ENCODE data around the gene STK39.

The STK39 gene

DNA sequence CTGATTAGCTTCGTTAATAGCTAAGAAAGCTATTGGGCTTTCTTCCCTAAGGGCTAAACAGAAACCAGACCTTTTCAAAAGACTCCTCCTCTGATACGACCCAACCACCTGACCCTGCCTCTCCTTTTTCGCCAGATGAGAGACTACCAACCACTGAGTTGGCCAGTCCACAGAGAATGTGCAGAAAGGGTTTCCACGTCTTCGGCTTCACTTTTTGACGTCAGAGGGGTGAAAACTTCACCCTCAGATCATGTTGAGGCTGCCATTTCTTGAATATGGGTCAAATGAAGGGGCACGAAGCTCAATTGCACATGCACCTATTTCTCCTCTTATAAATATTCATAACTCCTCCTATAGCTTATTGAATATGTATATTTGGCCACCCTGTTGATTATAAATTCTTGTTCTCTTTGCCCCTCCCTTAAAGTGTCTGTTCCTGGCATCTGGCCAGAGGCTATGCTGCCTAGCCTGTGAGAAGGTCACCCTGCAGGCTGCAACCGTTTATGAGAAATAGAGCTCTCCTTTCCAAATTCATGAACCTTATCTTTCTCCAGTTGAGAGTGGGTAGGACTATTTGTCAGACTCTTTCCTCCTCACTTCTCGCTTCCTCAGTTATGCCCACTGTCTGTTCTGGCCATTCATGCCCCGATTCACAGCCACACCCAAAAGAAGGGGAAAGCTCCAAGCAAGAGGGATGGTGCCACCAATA lies 301.6 kb downstream of the STK39 start:
- no peak overlapping the region for H3K27ac ChIP-seq (ENCODE audit: low read length)
- TF ChIP-seq, protein P1, sequence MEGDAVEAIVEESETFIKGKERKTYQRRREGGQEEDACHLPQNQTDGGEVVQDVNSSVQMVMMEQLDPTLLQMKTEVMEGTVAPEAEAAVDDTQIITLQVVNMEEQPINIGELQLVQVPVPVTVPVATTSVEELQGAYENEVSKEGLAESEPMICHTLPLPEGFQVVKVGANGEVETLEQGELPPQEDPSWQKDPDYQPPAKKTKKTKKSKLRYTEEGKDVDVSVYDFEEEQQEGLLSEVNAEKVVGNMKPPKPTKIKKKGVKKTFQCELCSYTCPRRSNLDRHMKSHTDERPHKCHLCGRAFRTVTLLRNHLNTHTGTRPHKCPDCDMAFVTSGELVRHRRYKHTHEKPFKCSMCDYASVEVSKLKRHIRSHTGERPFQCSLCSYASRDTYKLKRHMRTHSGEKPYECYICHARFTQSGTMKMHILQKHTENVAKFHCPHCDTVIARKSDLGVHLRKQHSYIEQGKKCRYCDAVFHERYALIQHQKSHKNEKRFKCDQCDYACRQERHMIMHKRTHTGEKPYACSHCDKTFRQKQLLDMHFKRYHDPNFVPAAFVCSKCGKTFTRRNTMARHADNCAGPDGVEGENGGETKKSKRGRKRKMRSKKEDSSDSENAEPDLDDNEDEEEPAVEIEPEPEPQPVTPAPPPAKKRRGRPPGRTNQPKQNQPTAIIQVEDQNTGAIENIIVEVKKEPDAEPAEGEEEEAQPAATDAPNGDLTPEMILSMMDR (IDR thresholded peaks at IDR 0.05; ENCODE audit: borderline replicate concordance, extremely low read depth, low read length, poor library complexity, severe bottlenecking): no peak
- TF ChIP-seq EZH2 (IDR thresholded peaks at IDR 0.05; ENCODE audit: borderline replicate concordance, low read depth, low read length, severe bottlenecking): no peak
- H3K79me2 ChIP-seq (ENCODE audit: insufficient read depth, low read length): no peaks in the 10 kb centered on the region
- DNase-seq (no peak), ATAC-seq (ENCODE audit: insufficient read depth, low read depth) (no peak)
- no peaks in the 10 kb centered on the region for H3K4me1 ChIP-seq (ENCODE audit: insufficient read depth, low read length)
- H3K27me3 ChIP-seq (ENCODE audit: insufficient read depth, low read length, poor library complexity): no peaks in the 10 kb centered on the region
- no peak overlapping the region for H3K4me2 ChIP-seq (ENCODE audit: insufficient read depth, low read length)
- H4K20me1 ChIP-seq (ENCODE audit: insufficient read depth, low read length): no peaks in the 10 kb centered on the region
- H3K9ac ChIP-seq (ENCODE audit: low read depth, low read length): no peak overlapping the region
- no peaks in the 10 kb centered on the region for H3K9me3 ChIP-seq (ENCODE audit: insufficient read depth, low read length, severe bottlenecking)
- no peak overlapping the region for H2AFZ ChIP-seq (ENCODE audit: low read depth, low read length)
- no peaks in the 10 kb centered on the region for H3K36me3 ChIP-seq (ENCODE audit: insufficient read depth, low read length)
- no peak overlapping the region for H3K4me3 ChIP-seq (ENCODE audit: low read depth in 1 of 2, low read length in 2 of 2)

DNA sequence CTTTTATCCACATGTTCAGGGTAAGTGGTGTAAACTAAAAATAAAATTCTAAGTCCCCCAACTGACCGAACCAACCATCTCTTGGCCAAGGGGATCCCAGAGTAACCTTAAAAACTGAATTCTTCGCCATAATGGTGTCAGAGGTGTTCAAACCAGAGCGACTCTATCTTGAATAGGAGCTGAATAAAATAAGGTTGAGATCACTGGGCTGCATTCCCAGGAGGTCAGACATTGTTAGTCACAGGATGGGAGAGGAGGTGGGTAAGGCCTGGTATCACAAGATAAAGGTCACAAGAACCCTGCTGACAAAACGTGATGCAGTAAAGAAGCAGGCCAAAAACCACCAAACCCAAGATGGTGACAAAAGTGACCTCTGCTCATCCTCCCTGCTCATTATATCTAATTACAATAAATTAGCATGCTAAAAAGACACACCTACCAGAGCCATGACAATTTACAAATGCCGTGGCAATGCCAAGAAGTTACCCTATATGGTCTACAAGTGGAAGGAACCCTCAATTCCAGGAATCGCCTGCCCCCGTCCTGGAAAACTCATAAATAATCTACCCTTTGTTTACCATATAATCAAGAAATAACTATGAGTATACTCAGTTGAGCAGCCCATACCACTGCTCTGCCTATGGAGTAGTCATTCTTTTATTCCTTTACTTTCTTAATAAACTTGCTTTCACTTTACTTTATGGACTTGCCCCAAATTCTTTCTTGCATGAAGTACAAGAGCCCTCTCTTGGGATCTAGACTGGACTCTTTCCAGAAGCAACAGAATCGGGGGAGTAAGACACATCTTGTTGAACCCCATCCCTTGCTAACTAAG lies 302.4 kb downstream of the STK39 start:
- H3K27me3 ChIP-seq (ENCODE audit: insufficient read depth, low read length, poor library complexity): peaks cover 2% of the 10 kb centered on the region
- DNase-seq (no peak), ATAC-seq (ENCODE audit: insufficient read depth, low read depth) (no peak)
- H3K36me3 ChIP-seq (ENCODE audit: insufficient read depth, low read length): no peaks in the 10 kb centered on the region
- H3K9me3 ChIP-seq (ENCODE audit: insufficient read depth, low read length, severe bottlenecking): no peaks in the 10 kb centered on the region
- H3K27ac ChIP-seq (ENCODE audit: low read length): no peak overlapping the region
- H3K79me2 ChIP-seq (ENCODE audit: insufficient read depth, low read length): no peaks in the 10 kb centered on the region
- H3K4me2 ChIP-seq (ENCODE audit: insufficient read depth, low read length): no peak overlapping the region
- H3K4me1 ChIP-seq (ENCODE audit: insufficient read depth, low read length): no peaks in the 10 kb centered on the region
- H3K9ac ChIP-seq (ENCODE audit: low read depth, low read length): no peak overlapping the region
- H3K4me3 ChIP-seq (ENCODE audit: low read depth in 1 of 2, low read length in 2 of 2): no peak overlapping the region
- no peak overlapping the region for H2AFZ ChIP-seq (ENCODE audit: low read depth, low read length)
- TF ChIP-seq, protein P1 (IDR thresholded peaks at IDR 0.05; ENCODE audit: borderline replicate concordance, extremely low read depth, low read length, poor library complexity, severe bottlenecking): no peak
- no peak for TF ChIP-seq EZH2 (IDR thresholded peaks at IDR 0.05; ENCODE audit: borderline replicate concordance, low read depth, low read length, severe bottlenecking)
- H4K20me1 ChIP-seq (ENCODE audit: insufficient read depth, low read length): no peaks in the 10 kb centered on the region

DNA sequence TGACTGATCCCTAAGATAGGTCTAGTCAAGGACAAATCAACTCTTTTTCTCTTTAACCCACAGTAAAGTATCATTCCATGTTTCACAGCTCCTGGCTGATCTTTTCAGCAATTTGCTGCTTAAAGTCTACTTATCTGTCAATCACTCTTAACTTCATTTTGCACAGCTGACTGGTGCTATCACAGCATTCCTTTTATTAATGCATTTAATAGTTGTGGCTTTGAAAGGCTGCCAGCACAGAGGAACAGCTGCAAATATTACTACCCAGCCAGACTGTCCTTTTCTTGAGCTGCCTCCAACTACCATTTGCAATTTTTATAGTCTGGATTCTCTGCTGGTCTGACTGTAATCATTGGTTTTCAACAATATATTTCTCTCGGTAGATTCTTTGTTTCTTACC lies 303.5 kb downstream of the STK39 start:
- Histone ChIP-seq H2AFZ (ENCODE audit: low read depth, low read length) (no peak overlapping the region), H3K36me3 (ENCODE audit: insufficient read depth, low read length) (no peaks in the 10 kb centered on the region), H3K79me2 (ENCODE audit: insufficient read depth, low read length) (no peaks in the 10 kb centered on the region), H3K4me3 (ENCODE audit: low read depth in 1 of 2, low read length in 2 of 2) (no peak overlapping the region), H3K9ac (ENCODE audit: low read depth, low read length) (no peak overlapping the region), H4K20me1 (ENCODE audit: insufficient read depth, low read length) (no peaks in the 10 kb centered on the region), H3K27ac (ENCODE audit: low read length) (no peak overlapping the region), H3K4me1 (ENCODE audit: insufficient read depth, low read length) (no peaks in the 10 kb centered on the region), H3K9me3 (ENCODE audit: insufficient read depth, low read length, severe bottlenecking) (no peaks in the 10 kb centered on the region), H3K4me2 (ENCODE audit: insufficient read depth, low read length) (no peak overlapping the region), H3K27me3 (ENCODE audit: insufficient read depth, low read length, poor library complexity) (peaks cover 3% of the 10 kb centered on the region)
- ATAC-seq (ENCODE audit: insufficient read depth, low read depth) (no peak), DNase-seq (no peak)
- TF ChIP-seq, protein P1 (IDR thresholded peaks at IDR 0.05; ENCODE audit: borderline replicate concordance, extremely low read depth, low read length, poor library complexity, severe bottlenecking): no peak
- TF ChIP-seq EZH2 (IDR thresholded peaks at IDR 0.05; ENCODE audit: borderline replicate concordance, low read depth, low read length, severe bottlenecking): no peak
